ENCODE results near the gene METTL21A.

DNA sequence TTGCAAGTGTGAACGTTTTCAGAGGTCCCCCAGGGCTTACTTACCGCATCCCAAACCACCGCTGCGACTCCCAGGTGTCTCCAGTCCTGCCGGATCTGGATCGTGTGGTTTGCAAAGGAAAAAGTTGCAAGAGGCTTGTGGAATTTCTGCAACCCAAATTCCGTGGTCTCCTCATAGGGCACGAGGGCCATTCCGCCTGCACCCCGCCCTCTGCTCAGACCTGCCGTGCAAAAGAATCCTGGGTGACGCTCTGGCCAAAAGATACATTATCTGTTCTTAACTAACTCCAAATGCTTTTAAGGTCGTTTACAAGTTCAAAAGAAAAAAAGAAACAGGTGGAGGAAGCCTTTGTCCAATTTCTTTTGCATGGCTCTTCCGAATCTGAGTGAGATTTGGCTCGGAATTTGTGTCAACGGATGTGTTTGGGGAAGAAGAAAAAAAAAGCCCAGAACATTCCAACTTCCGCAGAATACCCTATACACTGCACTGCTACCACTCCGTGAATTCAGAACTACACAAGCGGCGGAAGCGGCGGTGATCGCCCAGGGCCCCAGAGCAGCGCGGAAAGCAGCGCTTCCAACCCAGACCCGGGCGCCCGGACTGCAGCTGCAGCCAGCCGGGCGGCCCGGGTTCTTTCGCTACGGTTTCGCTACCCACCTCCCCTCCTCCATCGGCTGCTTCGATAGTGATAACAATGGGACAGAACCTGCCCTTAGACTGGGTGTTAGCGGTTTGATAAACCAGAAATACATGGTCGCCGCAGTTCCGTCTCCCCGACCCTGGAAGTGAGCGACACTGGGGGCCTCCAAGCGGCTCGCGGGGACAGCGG lies 795 bp downstream of the METTL21A start:
- no peak for TF ChIP-seq POLR2A (IDR thresholded peaks at IDR 0.05; ENCODE audit: low read length)
- TF ChIP-seq GATA1 (IDR thresholded peaks at IDR 0.05; ENCODE audit: low read depth, low read length): no peak

Measured in erythroblast (primary cell).